Kidney (tissue), 14 donors: ENCODE measurements around the gene DTNB. TPM values are rescaled to one million over a fixed set of nuclear protein-coding genes. Genes with fewer than 3 reads are reported as not detected.
"Not testable (repeated sequence)": the region's sequence is repeated elsewhere in the genome, so short reads cannot be mapped to it uniquely, and the experiment has no call there.

ENCODE experiments used
- DNase-seq, 5 donors: peaks; one replicate each; pipeline ENCODE4 v3.0.0-alpha.2; 2013 to 2020
- FAIRE-seq: peaks from 2 replicates; lab custom pipeline; 2012; peaks lifted over from hg19 to GRCh38; lab: Jason Lieb, UNC
- H3K27ac ChIP-seq, 2 donors: one replicate each; pipeline ENCODE4 v1.7.0; 2013; ENCODE audit warnings: low read depth in 2 of 2, low read length in 2 of 2, inconsistent platforms in 1 of 2
- H3K27me3 ChIP-seq: one replicate; pipeline ENCODE4 v1.7.1; 2013; ENCODE audit warnings: low read length, inconsistent platforms; ENCODE audit not compliant: control insufficient read depth, insufficient read depth
- H3K36me3 ChIP-seq, 3 donors: one replicate each; pipeline versions ENCODE4 v1.7.0 to v1.7.1; 2013; ENCODE audit warnings: low read length in 3 of 3, control low read depth in 1 of 3, inconsistent platforms in 1 of 3; ENCODE audit not compliant: insufficient read depth in 3 of 3, control insufficient read depth in 2 of 3
- H3K4me1 ChIP-seq, 3 donors: one replicate each; pipeline versions ENCODE4 v1.7.0 to v1.7.1; 2013; ENCODE audit warnings: low read length in 3 of 3, inconsistent platforms in 1 of 3, low read depth in 1 of 3; ENCODE audit not compliant: control insufficient read depth in 2 of 3, insufficient read depth in 2 of 3
- H3K4me3 ChIP-seq, 3 donors: one replicate each; pipeline versions ENCODE4 v1.7.0 to v1.8.1; 2013; ENCODE audit warnings: low read length in 3 of 3, control low read depth in 1 of 3, inconsistent platforms in 1 of 3
- H3K9ac ChIP-seq, 3 donors: one replicate each; pipeline versions ENCODE4 v1.7.0 to v1.7.1; 2013; ENCODE audit warnings: low read length in 3 of 3, control low read depth in 1 of 3, inconsistent platforms in 1 of 3
- H3K9me3 ChIP-seq, 3 donors: one replicate each; pipeline versions ENCODE4 v1.7.0 to v1.7.1; 2013; ENCODE audit warnings: low read length in 3 of 3, control low read depth in 1 of 3, inconsistent platforms in 1 of 3; ENCODE audit not compliant: control insufficient read depth in 2 of 3, insufficient read depth in 1 of 3
- intact Hi-C: fragments of 100-400 bp; cut with DNase I; formaldehyde crosslinking; loops from one replicate; pipeline ENCODE4 v1.11.1; 2022
- polyA plus RNA-seq: library from polyadenylated mRNA; stranded (reverse); fragments of 350-450 nt; fragmentation: Illumina TruSeq; extraction: RNeasy Lipid Tissue Mini Kit (QIAGEN cat#74804); gene quantifications from one replicate; pipeline ENCODE4 v1.2.3, GENCODE V29; 2014; ENCODE audit warnings: low read depth, low replicate concordance; ENCODE audit not compliant: insufficient read depth
- total RNA-seq: library from RNA; stranded (reverse); fragmentation: NEBNext Ultra II Directional; extraction: Animal tissue kit (Norgen Biotek cat#: 25700); gene quantifications from one replicate; pipeline ENCODE4 v1.2.1, GENCODE V29; 2021
- TF ChIP-seq, protein P1 (sequence below): IDR thresholded peaks from 3 replicates; pipeline ENCODE4 v1.5.1; 2012; ENCODE audit warnings: mild to moderate bottlenecking, moderate library complexity, borderline replicate concordance; ENCODE audit not compliant: insufficient read depth; ENCODE audit errors: extremely low read depth
- donor health status: control.
- donor health status: control.
- donor health status: control.
- donor health status: control.
- donor health status: control.
- donor health status: DM: yes; HTN: yes; CAD: no.
- donor health status: Normal renal cell carcinoma (clear cell type).

Gene DTNB
- total and polyA plus RNA-seq, 2 donors from 2014 or later, result 23.0 to 28.1 TPM

DNA sequence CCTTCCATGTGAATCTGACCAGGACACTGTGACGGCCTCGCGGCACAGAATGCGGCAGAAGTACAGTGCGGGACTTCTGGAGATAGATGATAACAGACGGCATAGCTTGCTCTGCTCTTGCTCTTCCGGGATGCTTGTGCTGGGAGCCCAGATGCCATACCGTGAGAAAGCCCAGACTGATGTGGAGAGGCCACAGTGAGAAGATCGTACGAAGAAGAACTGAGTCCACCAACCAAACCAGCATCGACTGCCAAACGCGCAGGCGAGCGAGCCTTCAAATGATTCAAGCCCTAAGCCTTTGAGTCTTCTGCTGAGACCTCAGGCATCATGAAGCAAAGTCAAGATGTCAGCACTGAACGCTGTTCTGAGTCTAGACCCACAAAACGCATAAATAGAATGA is 33.7 kb downstream of the DTNB start:
- Histone ChIP-seq H3K27me3 (no peaks in the 10 kb centered on the region), H3K36me3 (no peaks in the 10 kb centered on the region), H3K9ac (no peak overlapping the region), H3K9me3 (no peaks in the 10 kb centered on the region), H3K4me1 (no peaks in the 10 kb centered on the region), H3K4me3 (no peak overlapping the region), H3K27ac (no peak overlapping the region)
- intact Hi-C loops, result no loop called here
- DNase-seq, result no peak
- no peak for FAIRE-seq
- TF ChIP-seq, protein P1, sequence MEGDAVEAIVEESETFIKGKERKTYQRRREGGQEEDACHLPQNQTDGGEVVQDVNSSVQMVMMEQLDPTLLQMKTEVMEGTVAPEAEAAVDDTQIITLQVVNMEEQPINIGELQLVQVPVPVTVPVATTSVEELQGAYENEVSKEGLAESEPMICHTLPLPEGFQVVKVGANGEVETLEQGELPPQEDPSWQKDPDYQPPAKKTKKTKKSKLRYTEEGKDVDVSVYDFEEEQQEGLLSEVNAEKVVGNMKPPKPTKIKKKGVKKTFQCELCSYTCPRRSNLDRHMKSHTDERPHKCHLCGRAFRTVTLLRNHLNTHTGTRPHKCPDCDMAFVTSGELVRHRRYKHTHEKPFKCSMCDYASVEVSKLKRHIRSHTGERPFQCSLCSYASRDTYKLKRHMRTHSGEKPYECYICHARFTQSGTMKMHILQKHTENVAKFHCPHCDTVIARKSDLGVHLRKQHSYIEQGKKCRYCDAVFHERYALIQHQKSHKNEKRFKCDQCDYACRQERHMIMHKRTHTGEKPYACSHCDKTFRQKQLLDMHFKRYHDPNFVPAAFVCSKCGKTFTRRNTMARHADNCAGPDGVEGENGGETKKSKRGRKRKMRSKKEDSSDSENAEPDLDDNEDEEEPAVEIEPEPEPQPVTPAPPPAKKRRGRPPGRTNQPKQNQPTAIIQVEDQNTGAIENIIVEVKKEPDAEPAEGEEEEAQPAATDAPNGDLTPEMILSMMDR, result no peak

DNA sequence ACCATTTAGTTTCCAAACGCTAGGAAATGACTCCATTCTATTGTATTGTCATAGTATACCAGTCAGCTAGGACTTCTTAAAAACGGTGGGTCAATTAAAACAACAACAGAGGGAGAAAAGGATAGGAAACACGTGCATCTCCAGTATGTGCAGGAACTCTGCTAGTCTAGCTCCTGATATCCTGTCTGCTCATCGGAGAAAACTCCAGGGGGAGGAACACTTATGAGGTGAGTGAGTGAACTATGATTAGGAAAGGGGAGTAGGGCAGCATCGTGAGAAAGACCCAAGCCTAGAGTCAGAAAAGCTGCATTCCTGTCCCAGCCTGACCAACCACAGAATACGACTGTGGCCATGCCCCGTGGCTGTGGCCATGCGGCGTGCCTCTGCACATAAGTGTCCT is 34.2 kb downstream of the DTNB start:
- TF ChIP-seq, protein P1, result no peak
- Histone ChIP-seq H3K9me3 (no peaks in the 10 kb centered on the region), H3K4me1 (no peaks in the 10 kb centered on the region), H3K4me3 (no peak overlapping the region), H3K27ac (no peak overlapping the region), H3K27me3 (no peaks in the 10 kb centered on the region), H3K9ac (no peak overlapping the region), H3K36me3 (no peaks in the 10 kb centered on the region)
- no peak for FAIRE-seq
- DNase-seq, result no peak
- intact Hi-C loops, result no loop called here

DNA sequence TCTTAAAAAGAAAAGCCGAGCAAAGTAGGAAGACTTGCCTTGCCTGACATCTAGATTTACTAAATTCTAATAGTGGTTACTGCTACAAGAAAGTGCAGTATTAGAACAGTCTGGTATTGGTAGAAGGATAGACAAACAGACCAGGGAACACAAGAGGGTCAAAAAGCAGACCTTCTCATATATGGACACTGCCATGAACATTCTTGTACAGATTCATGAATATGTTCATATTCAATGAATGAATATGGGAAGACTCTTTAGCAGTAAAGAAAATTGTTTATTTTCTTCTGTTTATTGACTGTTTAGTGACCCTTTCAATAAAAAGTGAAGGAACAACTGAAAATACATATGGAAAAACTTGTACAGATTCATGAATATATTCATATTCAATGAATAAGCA is 37.6 kb downstream of the DTNB start:
- no peak overlapping the region for H3K27ac ChIP-seq
- H3K9me3 ChIP-seq, result no peaks in the 10 kb centered on the region
- H3K9ac ChIP-seq, result no peak overlapping the region
- no peaks in the 10 kb centered on the region for H3K4me1 ChIP-seq
- no peak overlapping the region for H3K4me3 ChIP-seq
- DNase-seq (no peak), FAIRE-seq (no peak)
- TF ChIP-seq, protein P1, result no peak
- intact Hi-C loops, result no loop called here
- no peaks in the 10 kb centered on the region for H3K27me3 ChIP-seq
- H3K36me3 ChIP-seq, result no peaks in the 10 kb centered on the region

DNA sequence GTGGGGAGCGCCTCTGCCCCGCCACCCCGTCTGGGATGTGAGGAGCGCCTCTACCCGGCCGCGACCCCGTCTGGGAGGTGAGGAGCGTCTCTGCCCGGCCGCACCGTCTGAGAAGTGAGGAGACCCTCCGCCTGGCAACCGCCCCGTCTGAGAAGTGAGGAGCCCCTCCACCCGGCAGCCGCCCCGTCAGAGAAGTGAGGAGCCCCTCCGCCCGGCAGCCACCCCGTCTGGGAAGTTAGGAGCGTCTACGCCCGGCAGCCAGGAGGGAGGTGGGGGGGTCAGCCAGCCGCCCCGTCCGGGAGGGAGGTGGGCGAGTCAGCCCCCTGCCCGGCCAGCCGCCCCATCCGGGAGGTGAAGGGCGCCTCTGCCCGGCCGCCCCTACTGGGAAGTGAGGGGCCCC is 39.6 kb downstream of the DTNB start:
- H3K36me3 ChIP-seq, H3K4me1 ChIP-seq, H3K27ac ChIP-seq, H3K9ac ChIP-seq, intact Hi-C loops, H3K27me3 ChIP-seq, H3K9me3 ChIP-seq, H3K4me3 ChIP-seq, DNase-seq, FAIRE-seq: not testable (repeated sequence)
